ENCODE data around the gene ESAM. TPM values are rescaled to one million over a fixed set of nuclear protein-coding genes. Genes with fewer than 3 reads are reported as not detected.

Gene ESAM
- total and polyA plus RNA-seq, 7 donors: 2.3 to 14.9 (median 6.2) TPM

DNA sequence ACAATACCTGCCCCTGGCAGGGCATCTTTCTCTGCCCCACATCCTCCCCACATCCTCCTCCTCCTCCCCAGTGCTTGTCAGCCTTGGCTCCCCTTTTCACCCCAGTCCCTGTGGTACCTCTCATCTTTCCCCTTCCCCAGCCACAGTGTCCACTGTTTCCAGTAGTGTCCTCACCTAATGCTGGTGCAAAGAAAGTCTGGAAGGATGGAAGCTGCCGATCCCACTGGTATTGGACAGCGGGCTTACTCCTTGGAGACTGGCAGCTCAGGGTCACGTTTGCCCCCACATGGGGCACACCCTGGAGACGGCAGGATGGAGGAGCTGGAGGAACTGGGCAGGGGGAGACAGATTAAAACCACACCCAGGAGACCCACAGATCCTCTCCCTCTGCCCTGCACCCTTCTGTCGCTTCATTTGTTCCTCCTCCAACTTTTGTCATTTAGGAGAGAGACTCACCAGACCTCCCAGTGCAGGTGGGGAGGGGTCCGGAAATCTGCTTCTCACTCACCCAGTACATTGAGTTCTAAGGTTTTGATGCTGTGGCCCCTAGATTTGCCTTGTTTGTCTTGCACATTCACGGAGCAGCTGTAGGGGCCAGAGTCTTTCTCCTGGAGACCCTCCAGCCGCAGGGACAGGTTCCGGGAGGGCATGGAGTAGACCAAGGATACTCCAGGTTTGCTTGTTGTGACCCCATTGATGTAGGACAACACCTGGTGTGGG lies 5.9 kb downstream of the ESAM start:
- H3K9me3 ChIP-seq: no peaks in the 10 kb centered on the region
- peaks cover 30 to 96% (median 67%) of the 10 kb centered on the region in 3 donors for H3K27me3 ChIP-seq
- 76 to 83% methylated on average over 9 of the region's 9 CpGs for WGBS, 2 donors
- H3K27ac ChIP-seq: no peak overlapping the region
- no peak overlapping the region for H3K4me3 ChIP-seq
- peaks cover 0 to 36% (median 27%) of the 10 kb centered on the region in 4 donors for H3K4me1 ChIP-seq
- no peak for DNase-seq
- H3K36me3 ChIP-seq: no peaks in the 10 kb centered on the region
- TF ChIP-seq POLR2AphosphoS5 (IDR thresholded peaks at IDR 0.05): no peak
- intact Hi-C loops (cut with DNase I): loop anchor here (10.0 kb wide), 1 partner anchor 199 kb away; the partner anchor contains the start of gene CCDC15

DNA sequence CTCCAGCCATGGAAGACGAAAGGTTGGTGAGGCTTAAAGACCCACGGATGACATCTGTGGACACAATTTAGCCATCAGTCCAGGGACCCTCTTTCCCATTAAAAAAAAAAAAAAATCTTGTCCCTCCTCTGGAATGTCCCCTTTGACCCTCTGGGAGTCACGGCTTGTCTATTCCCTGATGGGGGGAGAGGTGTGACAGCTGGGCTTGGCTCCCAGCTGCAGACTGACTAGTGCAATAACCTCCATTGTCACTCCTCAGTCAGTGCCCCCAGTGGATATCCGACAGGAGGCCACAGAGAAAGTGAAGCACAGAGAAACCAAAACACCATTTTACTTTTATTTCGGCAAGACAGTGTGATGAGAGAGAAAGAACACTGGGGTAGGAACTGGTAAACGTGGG lies 7.4 kb downstream of the ESAM start:
- no peaks in the 10 kb centered on the region for H3K36me3 ChIP-seq
- no peak overlapping the region for H3K27ac ChIP-seq
- H3K4me3 ChIP-seq: no peak overlapping the region
- H3K27me3 ChIP-seq: peaks cover 22 to 94% (median 67%) of the 10 kb centered on the region in 3 donors
- no peak for TF ChIP-seq POLR2A (IDR thresholded peaks at IDR 0.05)
- TF ChIP-seq, protein P1, sequence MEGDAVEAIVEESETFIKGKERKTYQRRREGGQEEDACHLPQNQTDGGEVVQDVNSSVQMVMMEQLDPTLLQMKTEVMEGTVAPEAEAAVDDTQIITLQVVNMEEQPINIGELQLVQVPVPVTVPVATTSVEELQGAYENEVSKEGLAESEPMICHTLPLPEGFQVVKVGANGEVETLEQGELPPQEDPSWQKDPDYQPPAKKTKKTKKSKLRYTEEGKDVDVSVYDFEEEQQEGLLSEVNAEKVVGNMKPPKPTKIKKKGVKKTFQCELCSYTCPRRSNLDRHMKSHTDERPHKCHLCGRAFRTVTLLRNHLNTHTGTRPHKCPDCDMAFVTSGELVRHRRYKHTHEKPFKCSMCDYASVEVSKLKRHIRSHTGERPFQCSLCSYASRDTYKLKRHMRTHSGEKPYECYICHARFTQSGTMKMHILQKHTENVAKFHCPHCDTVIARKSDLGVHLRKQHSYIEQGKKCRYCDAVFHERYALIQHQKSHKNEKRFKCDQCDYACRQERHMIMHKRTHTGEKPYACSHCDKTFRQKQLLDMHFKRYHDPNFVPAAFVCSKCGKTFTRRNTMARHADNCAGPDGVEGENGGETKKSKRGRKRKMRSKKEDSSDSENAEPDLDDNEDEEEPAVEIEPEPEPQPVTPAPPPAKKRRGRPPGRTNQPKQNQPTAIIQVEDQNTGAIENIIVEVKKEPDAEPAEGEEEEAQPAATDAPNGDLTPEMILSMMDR (IDR thresholded peaks at IDR 0.05): no peak
- no peak for TF ChIP-seq EP300 (IDR thresholded peaks at IDR 0.05)
- no peak for TF ChIP-seq POLR2AphosphoS5 (IDR thresholded peaks at IDR 0.05)
- peaks cover 0 to 25% (median 17%) of the 10 kb centered on the region in 4 donors for H3K4me1 ChIP-seq
- H3K9me3 ChIP-seq: no peaks in the 10 kb centered on the region
- no peak for DNase-seq
- intact Hi-C loops (cut with DNase I): loop anchor here (10.0 kb wide), 1 partner anchor 200 kb away; the partner anchor contains the start of gene CCDC15
- 85 to 87% methylated on average over 6 of the region's 6 CpGs for WGBS, 2 donors

DNA sequence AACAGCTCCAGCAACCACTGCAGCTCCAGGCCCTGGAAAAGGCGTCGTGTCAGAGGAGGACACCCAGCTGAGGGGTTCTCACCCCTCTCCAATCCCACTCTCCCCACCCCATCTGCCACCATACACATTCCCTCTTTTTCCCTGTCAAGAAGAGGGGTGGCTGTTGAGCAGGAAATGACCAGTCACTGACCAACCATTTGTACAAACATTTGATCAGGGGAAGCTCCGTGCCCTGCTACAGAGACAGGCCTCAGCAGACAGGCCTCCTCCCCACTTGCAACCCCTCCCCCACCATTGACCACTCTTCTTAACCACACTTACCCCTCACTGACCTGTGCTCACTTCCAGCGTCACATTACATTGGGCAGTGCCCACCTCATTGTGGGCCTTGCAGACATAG lies 7.8 kb downstream of the ESAM start:
- TF ChIP-seq EP300 (IDR thresholded peaks at IDR 0.05) (no peak), POLR2A (IDR thresholded peaks at IDR 0.05) (no peak), POLR2AphosphoS5 (IDR thresholded peaks at IDR 0.05) (no peak)
- TF ChIP-seq, protein P1 (IDR thresholded peaks at IDR 0.05): no peak
- 88 to 91% methylated on average over 4 of the region's 4 CpGs for WGBS, 2 donors
- intact Hi-C loops (cut with DNase I): loop anchor here (10.0 kb wide), 1 partner anchor 200 kb away; the partner anchor contains the start of gene CCDC15
- no peak for DNase-seq
- H3K4me1 ChIP-seq: peaks cover 0 to 21% (median 13%) of the 10 kb centered on the region in 4 donors
- no peak overlapping the region for H3K27ac ChIP-seq
- peaks cover 18 to 93% (median 67%) of the 10 kb centered on the region in 3 donors for H3K27me3 ChIP-seq
- no peaks in the 10 kb centered on the region for H3K9me3 ChIP-seq
- H3K36me3 ChIP-seq: no peaks in the 10 kb centered on the region
- no peak overlapping the region for H3K4me3 ChIP-seq

DNA sequence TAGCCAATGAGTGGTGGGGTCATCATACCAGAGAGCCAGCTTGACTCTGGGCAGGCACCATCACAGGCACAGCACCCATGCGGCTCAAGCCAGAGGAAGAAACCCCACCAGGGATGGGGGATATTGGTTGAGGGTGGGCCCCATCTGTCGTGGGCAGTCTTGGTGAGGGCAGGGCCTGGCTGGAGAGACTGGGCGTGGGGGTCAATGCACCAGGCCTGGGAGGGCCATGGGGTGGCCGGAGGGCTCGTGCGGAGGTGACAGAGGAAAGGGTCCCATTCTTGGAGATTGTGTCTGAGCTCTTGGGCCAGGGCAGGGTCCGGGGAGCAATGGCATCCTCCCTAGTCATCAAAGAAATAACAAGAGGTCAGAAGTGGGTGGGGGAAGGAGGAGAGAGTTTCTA lies 8.5 kb downstream of the ESAM start:
- WGBS, 2 donors: 91 to 95% methylated on average over 7 of the region's 7 CpGs
- intact Hi-C loops (cut with DNase I): loop anchor here (10.0 kb wide), 1 partner anchor 201 kb away; the partner anchor contains the start of gene CCDC15
- no peak for TF ChIP-seq POLR2A (IDR thresholded peaks at IDR 0.05)
- TF ChIP-seq EP300 (IDR thresholded peaks at IDR 0.05): no peak
- no peak for TF ChIP-seq POLR2AphosphoS5 (IDR thresholded peaks at IDR 0.05)
- TF ChIP-seq, protein P1 (IDR thresholded peaks at IDR 0.05): no peak
- H3K9me3 ChIP-seq: no peaks in the 10 kb centered on the region
- H3K27me3 ChIP-seq: peaks cover 12 to 93% (median 67%) of the 10 kb centered on the region in 3 donors
- no peaks in the 10 kb centered on the region for H3K36me3 ChIP-seq
- H3K4me3 ChIP-seq: no peak overlapping the region
- H3K4me1 ChIP-seq: peaks cover 0 to 15% (median 6%) of the 10 kb centered on the region in 4 donors
- no peak overlapping the region for H3K27ac ChIP-seq
- DNase-seq: no peak

DNA sequence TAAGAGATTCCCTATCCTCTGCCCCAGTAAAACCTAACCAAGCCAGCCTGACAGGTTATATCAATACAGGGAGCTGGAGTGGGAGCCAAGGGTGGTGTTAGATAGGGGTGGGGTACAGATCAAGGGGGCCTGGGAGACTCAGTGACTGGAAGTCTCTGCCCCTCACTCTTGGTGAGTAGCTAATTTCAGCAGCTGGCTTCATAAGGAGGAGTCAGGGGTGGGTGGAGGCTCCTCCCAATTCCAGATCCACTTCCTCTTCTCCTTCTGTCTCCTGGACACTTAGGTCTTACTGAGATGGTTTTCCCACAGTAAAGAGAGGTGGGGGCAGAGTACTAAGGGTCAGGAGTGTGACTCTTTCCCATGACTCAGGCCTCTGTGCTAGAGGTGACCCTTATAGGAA lies 8.9 kb downstream of the ESAM start:
- Histone ChIP-seq H3K27ac (no peak overlapping the region), H3K36me3 (no peaks in the 10 kb centered on the region), H3K27me3 (peaks cover 12 to 93% (median 69%) of the 10 kb centered on the region in 3 donors), H3K9me3 (no peaks in the 10 kb centered on the region), H3K4me3 (no peak overlapping the region), H3K4me1 (peaks cover 0 to 10% (median 2%) of the 10 kb centered on the region in 4 donors)
- TF ChIP-seq POLR2AphosphoS5 (IDR thresholded peaks at IDR 0.05): no peak
- no peak for TF ChIP-seq EP300 (IDR thresholded peaks at IDR 0.05)
- TF ChIP-seq POLR2A (IDR thresholded peaks at IDR 0.05): no peak
- TF ChIP-seq, protein P1 (IDR thresholded peaks at IDR 0.05): no peak
- intact Hi-C loops (cut with DNase I): loop anchor here (10.0 kb wide), 1 partner anchor 202 kb away; the partner anchor contains the start of gene CCDC15
- DNase-seq: no peak
